ENCODE measurements around the gene SPHK1. TPM values are rescaled to one million over a fixed set of nuclear protein-coding genes. Genes with fewer than 3 reads are reported as not detected.
A peak's percentile ranks its signal among the peaks of the same experiment; 100 is the strongest.

Gene SPHK1
- total and polyA plus RNA-seq, 12 donors: 0.53 to 15.3 (median 4.7) TPM

DNA sequence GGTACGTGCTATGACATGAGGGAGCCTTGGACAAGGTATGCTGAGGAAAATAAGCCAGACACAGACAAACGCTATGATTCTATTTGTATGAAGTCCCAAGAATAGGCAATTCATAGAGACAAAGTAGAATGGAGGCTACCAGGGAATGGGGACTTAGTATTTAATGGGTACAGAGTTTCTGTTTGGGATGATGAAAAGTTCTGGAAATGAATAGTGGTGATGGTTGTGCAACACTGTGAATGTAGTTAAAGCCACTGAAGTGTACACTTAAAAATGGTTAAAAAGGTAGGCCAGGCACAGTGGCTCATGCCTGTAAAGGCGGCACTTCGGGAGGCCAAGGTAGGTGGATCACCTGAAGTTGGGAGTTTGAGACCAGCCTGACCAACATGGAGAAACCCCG is 33.9 kb upstream of the SPHK1 start:
- no peak for TF ChIP-seq POLR2A (IDR thresholded peaks at IDR 0.05)
- TF ChIP-seq, protein P1, sequence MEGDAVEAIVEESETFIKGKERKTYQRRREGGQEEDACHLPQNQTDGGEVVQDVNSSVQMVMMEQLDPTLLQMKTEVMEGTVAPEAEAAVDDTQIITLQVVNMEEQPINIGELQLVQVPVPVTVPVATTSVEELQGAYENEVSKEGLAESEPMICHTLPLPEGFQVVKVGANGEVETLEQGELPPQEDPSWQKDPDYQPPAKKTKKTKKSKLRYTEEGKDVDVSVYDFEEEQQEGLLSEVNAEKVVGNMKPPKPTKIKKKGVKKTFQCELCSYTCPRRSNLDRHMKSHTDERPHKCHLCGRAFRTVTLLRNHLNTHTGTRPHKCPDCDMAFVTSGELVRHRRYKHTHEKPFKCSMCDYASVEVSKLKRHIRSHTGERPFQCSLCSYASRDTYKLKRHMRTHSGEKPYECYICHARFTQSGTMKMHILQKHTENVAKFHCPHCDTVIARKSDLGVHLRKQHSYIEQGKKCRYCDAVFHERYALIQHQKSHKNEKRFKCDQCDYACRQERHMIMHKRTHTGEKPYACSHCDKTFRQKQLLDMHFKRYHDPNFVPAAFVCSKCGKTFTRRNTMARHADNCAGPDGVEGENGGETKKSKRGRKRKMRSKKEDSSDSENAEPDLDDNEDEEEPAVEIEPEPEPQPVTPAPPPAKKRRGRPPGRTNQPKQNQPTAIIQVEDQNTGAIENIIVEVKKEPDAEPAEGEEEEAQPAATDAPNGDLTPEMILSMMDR (IDR thresholded peaks at IDR 0.05): no peak
- 92 to 98% (median 96%) methylated on average over 5 of the region's 5 CpGs for WGBS, 4 donors
- peaks cover 3 to 27% of the 10 kb centered on the region in 2 donors for H3K4me1 ChIP-seq (replicated peaks in 1 of 2)

DNA sequence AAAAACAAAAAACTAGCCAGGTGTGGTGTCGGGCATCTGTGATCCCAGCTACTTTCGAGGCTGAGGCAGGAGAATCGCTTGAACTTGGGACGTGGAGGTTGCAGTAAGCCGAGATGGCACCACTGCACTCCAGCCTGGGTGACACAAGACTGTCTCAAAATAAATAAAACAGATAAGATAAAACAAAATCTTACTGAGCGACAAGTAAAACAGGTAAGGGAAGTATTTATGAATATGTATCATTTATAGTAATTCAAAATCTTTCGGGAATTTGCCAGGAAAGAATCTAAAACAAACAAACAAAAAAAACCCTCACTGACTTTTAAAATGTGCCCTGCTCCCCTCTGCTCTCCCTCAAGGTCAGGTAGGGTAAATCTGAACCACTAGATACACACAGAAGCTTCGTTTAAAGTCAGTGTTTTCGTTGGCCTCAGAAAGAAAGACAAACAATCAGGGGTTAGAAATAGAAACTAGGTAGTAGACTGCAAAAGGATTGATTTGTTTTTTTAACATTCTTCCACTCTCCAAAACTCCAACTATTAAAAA is 32.8 kb upstream of the SPHK1 start:
- no peaks in the 10 kb centered on the region for H3K9me3 ChIP-seq (replicated peaks in 1 of 3)
- 39 to 59% (median 49%) methylated on average over 9 of the region's 9 CpGs for WGBS, 4 donors
- H3K4me1 ChIP-seq (replicated peaks in 1 of 2): peaks cover 0 to 27% of the 10 kb centered on the region in 2 donors
- DNase-seq: no peak
- no peaks in the 10 kb centered on the region for H3K27me3 ChIP-seq
- no peak for TF ChIP-seq POLR2A (IDR thresholded peaks at IDR 0.05)
- TF ChIP-seq, protein P1 (IDR thresholded peaks at IDR 0.05): no peak
- H3K36me3 ChIP-seq (replicated peaks in 1 of 2): peaks cover 0 to 14% of the 10 kb centered on the region in 2 donors
- no peak overlapping the region for H3K4me3 ChIP-seq
- intact Hi-C loops (cut with DNase I): loop anchor here in 1 of 2 donors (5.0 kb wide), 1 partner anchor 36 kb away; no protein-coding TSS in a partner anchor
- H3K27ac ChIP-seq: peak overlapping the region in 2 of 5 donors; percentile 7 to 38

More for the DNA sequence above, 33.9 kb upstream of the SPHK1 start:
- intact Hi-C loops (cut with DNase I): loop anchor here in 1 of 2 donors (5.0 kb wide), 1 partner anchor 37 kb away; no protein-coding TSS in a partner anchor
- H3K4me3 ChIP-seq: no peak overlapping the region
- no peak overlapping the region for H3K27ac ChIP-seq
- no peaks in the 10 kb centered on the region for H3K9me3 ChIP-seq (replicated peaks in 1 of 3)
- H3K36me3 ChIP-seq (replicated peaks in 1 of 2): peaks cover 0 to 23% of the 10 kb centered on the region in 2 donors
- no peaks in the 10 kb centered on the region for H3K27me3 ChIP-seq
- DNase-seq: no peak

DNA sequence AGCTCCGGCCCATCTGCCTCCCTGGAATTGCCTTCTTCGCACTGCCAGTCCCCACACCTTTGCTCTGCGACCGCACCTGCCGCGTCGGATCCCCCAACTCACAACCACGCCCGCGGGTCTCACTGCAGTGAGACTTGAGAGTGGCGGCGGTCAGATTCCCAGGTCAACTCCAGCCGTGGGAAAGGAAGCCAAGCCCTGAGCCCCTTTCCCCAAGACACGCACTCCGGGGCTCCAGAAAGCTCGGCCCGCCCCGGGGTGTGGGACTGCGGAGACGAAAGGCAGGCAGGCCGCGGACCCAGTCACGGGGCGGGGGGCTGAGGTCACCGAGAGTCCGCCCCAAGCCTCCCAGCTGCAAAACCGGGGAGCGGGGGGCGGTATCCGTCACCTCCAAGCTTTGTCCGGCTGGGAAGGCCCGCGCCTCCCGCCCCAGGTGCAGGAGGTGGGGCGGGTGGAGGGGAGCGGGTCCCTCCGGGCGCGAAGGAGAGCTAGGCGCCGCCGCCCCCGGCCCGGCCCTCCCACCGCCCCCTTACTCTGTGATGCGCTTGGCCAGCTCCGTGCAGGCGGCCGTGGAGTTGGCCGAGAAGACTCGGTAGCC is 31.3 kb upstream of the SPHK1 start:
- DNase-seq: peak in 6 of 7 donors; percentile 27 to 49 (median 38)
- WGBS, 4 donors: 0 to 7% (median 0%) methylated on average over 3 to 51 of the region's 51 CpGs
- H3K4me3 ChIP-seq: peak overlapping the region; percentile 67 to 83 (median 77)
- H3K9me3 ChIP-seq (replicated peaks in 1 of 3): no peaks in the 10 kb centered on the region
- TF ChIP-seq, protein P1 (IDR thresholded peaks at IDR 0.05): no peak
- TF ChIP-seq POLR2A (IDR thresholded peaks at IDR 0.05): no peak
- no peaks in the 10 kb centered on the region for H3K27me3 ChIP-seq
- intact Hi-C loops (cut with DNase I): loop anchor here in 1 of 2 donors (5.0 kb wide), 1 partner anchor 34 kb away; no protein-coding TSS in a partner anchor
- H3K4me1 ChIP-seq (replicated peaks in 1 of 2): peaks cover 0 to 27% of the 10 kb centered on the region in 2 donors
- peak overlapping the region; percentile 38 to 87 (median 84) for H3K27ac ChIP-seq
- H3K36me3 ChIP-seq (replicated peaks in 1 of 2): peaks cover 0 to under 1% of the 10 kb centered on the region in 2 donors

DNA sequence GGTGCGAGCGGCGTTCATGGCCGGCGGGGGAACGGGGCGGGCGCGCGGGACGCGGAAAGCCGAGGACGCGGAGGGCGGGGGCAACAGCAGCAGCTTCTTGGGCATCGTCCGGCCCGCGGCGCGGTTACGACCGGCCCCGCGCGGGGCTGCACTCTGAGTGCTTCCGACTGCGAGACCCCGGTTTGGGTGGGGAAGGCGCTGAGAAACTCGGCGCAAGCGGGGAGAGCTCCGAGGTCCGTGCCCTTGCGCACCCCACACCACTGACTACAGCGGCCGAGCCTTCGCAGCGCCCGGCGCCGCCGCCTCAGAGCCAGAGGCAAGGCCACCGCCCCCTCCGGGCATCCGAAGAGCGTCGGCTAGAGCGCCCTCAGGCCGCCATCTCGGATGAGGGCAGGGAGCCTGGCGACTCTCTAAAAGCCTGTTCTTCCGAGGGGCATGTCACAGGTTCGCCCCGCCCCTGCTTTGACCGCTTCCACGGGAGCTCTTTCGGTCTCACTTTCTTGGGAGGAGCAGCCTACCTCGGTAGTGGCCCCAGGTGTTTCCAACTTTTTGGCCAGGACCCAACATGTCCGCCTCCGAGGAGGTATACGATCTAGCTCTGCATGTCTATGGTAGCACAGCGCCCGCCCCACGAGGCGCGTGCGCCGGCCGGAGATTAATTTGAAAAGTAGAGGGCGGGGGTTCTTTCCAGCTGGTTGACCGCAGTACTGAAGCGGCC is 30.7 kb upstream of the SPHK1 start, which contains the start of gene PRPSAP1:
TSS of gene PRPSAP1 (minus strand) at position 318 of the 718 bp plus-strand sequence. CDS start at position 105, 213 bp downstream.
- intact Hi-C loops (cut with DNase I): loop anchor here in 1 of 2 donors (5.0 kb wide), 1 partner anchor 34 kb away; no protein-coding TSS in a partner anchor
- TF ChIP-seq, protein P1 (IDR thresholded peaks at IDR 0.05): peak; percentile 32 to 57 (median 45)
- peak; percentile 82 to 93 for TF ChIP-seq POLR2A (IDR thresholded peaks at IDR 0.05)
- H3K4me3 ChIP-seq: peak within 1 kb of the TSS; percentile 67 to 83 (median 77)
- H3K36me3 ChIP-seq (replicated peaks in 1 of 2): no peaks in the 10 kb centered on the region
- peak within 1 kb of the TSS; percentile 38 to 87 (median 84) for H3K27ac ChIP-seq
- peaks cover 0 to 27% of the 10 kb centered on the region in 2 donors for H3K4me1 ChIP-seq (replicated peaks in 1 of 2)
- 0 to 3% (median 1%) methylated on average over 21 to 75 of the region's 75 CpGs for WGBS, 4 donors
- H3K27me3 ChIP-seq: no peaks in the 10 kb centered on the region
- DNase-seq: peak; percentile 84 to 91 (median 87)
- no peaks in the 10 kb centered on the region for H3K9me3 ChIP-seq (replicated peaks in 1 of 3)
